Uterus (tissue), 2 donors: ENCODE results near the gene DNAH12.

Experiments used
- CTCF ChIP-seq, 4 experiments: fragments of 200-600 bp in 2 of 4; fragments of 450-650 bp in 2 of 4; sonication (generic) in 2 of 4; IDR thresholded peaks; one replicate each; pipeline ENCODE4 v1.5.1; 2016 to 2019; ENCODE audit warnings: antibody characterized with exemption in 4 of 4, mild to moderate bottlenecking in 2 of 4, moderate library complexity in 1 of 4
- POLR2A ChIP-seq, 2 donors: fragments of 450-650 bp; IDR thresholded peaks; one replicate each; pipeline ENCODE4 v1.6.1; 2016; ENCODE audit warnings: antibody characterized with exemption in 2 of 2, mild to moderate bottlenecking in 1 of 2, moderate library complexity in 1 of 2

GRCh38 chr3:57559526-57559925 is 15.4 kb upstream of the DNAH12 start:
- TF ChIP-seq CTCF (IDR thresholded peaks at IDR 0.05), result no peak
- TF ChIP-seq POLR2A (IDR thresholded peaks at IDR 0.05), result no peak
